AG04449 (cell line): Measurements from ENCODE around the gene SPAG6.

Experiments
- CTCF ChIA-PET: fragments of 350-600 bp; formaldehyde crosslinking; extraction: SDS; loops from one replicate; lab custom pipeline; 2021; ENCODE audit warnings: antibody characterized with exemption; lab: Yijun Ruan, JAX
- POLR2A ChIA-PET: fragments of 400-600, 350-600 bp; formaldehyde crosslinking; extraction: SDS; loops from one replicate; lab custom pipeline; 2020; ENCODE audit warnings: antibody characterized with exemption, inconsistent platforms; lab: Yijun Ruan, JAX
- DNase-seq: peaks from one replicate; pipeline ENCODE4 v3.0.0-alpha.2; 2010; ENCODE audit warnings: low read depth, low spot score
- H3K4me3 ChIP-seq: 2 replicates; pipeline ENCODE4 v1.5.1; 2011; ENCODE audit warnings: low read depth, mild to moderate bottlenecking, control low read depth, low read length
- TF ChIP-seq, protein P1 (sequence below): IDR thresholded peaks from one replicate; pipeline ENCODE4 v1.5.1; 2011; ENCODE audit warnings: mild to moderate bottlenecking, moderate library complexity, low read length, control low read depth, inconsistent platforms; ENCODE audit not compliant: insufficient read depth; ENCODE audit errors: missing control alignments

Gene SPAG6

DNA sequence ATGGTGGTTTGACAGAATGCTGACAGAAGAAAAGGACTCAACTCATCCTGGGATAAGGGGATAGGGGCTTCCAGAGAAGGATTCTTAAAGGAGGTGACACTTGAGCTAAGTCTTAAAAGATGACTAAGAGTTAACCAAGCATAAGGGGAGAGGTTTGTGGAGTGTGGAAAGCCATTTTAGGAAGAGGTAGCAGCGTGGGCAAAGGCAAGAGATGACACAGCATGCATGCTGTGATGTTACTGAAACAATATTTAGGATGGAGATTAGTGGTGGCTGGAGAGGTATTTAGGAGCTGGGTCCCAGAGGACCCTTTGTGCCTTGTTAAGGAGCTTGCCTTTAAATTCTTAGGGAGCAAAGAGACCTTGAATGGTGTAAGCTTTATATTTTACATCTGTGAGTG, 65.1 kb downstream of the SPAG6 start:
- POLR2A ChIA-PET, result no interaction called here
- CTCF ChIA-PET, result no interaction called here
- H3K4me3 ChIP-seq, result no peak overlapping the region
- TF ChIP-seq, protein P1, sequence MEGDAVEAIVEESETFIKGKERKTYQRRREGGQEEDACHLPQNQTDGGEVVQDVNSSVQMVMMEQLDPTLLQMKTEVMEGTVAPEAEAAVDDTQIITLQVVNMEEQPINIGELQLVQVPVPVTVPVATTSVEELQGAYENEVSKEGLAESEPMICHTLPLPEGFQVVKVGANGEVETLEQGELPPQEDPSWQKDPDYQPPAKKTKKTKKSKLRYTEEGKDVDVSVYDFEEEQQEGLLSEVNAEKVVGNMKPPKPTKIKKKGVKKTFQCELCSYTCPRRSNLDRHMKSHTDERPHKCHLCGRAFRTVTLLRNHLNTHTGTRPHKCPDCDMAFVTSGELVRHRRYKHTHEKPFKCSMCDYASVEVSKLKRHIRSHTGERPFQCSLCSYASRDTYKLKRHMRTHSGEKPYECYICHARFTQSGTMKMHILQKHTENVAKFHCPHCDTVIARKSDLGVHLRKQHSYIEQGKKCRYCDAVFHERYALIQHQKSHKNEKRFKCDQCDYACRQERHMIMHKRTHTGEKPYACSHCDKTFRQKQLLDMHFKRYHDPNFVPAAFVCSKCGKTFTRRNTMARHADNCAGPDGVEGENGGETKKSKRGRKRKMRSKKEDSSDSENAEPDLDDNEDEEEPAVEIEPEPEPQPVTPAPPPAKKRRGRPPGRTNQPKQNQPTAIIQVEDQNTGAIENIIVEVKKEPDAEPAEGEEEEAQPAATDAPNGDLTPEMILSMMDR, result no peak
- DNase-seq, result no peak

DNA sequence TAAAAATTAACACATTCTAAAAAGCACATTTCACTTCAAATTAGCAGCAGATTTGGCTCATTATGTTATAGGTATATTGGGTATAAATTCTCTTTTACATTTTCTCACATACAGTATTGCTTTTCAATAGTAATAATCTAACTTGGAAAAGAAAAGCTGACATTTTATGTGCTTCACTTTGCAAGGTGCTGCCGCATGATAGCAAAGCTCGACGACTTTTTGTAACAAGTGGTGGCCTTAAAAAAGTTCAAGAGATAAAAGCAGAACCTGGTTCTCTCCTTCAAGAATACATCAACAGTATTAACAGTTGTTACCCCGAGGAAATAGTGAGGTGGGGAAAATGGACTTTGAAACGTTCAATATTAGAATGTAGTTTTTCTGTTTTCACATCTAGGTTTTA, 65.5 kb downstream of the SPAG6 start:
- ChIA-PET POLR2A (no interaction called here), CTCF (no interaction called here)
- TF ChIP-seq, protein P1, result no peak
- H3K4me3 ChIP-seq, result no peak overlapping the region
- DNase-seq, result no peak

GRCh38 chr10:22414146-22414545, 68.8 kb downstream of the SPAG6 start:
- POLR2A ChIA-PET, result no interaction called here
- TF ChIP-seq, protein P1, result no peak
- no peak for DNase-seq
- CTCF ChIA-PET, result no interaction called here
- H3K4me3 ChIP-seq, result no peak overlapping the region

DNA sequence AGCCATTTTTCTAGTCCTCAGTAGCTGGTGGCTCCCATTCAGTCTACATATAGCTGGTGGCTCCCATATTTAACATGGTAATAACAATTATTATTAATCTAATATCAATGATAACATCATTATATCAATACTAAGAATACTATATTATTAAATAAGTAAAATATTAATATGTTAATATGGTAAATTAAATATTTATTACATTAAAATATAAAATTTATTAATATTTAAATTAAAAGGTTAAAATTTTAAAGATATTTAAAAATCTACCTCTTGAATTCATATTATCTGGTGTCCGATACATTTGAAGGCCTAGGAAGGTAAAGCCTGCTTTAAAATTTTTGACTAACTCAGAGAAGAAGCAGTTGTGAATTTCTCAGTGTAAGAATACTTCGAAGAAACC, 69.8 kb downstream of the SPAG6 start:
- TF ChIP-seq, protein P1, result no peak
- ChIA-PET CTCF (no interaction called here), POLR2A (no interaction called here)
- no peak overlapping the region for H3K4me3 ChIP-seq
- no peak for DNase-seq

- CTCF ChIA-PET, result interaction anchor here (0.7 to 1.4 kb wide), 2 partner anchors 403 to 408 kb away, joined by 3 read pairs; no protein-coding TSS in a partner anchor
- no peak for DNase-seq
- POLR2A ChIA-PET, result no interaction called here
- no peak overlapping the region for H3K4me3 ChIP-seq
- TF ChIP-seq, protein P1, result no peak
These were observed 72.5 kb downstream of the SPAG6 start for GRCh38 chr10:22417736-22418268.

GRCh38 chr10:22420787-22421517, 75.7 kb downstream of the SPAG6 start:
- ChIA-PET CTCF (no interaction called here), POLR2A (no interaction called here)
- TF ChIP-seq, protein P1, result no peak
- no peak overlapping the region for H3K4me3 ChIP-seq
- no peak for DNase-seq
